ENCODE data around the gene MYH16. TPM values are rescaled to one million over a fixed set of nuclear protein-coding genes. Genes with fewer than 3 reads are reported as not detected.

Gene MYH16
- total RNA-seq, 1 experiment from 2014 or later, result 2.8 TPM

DNA sequence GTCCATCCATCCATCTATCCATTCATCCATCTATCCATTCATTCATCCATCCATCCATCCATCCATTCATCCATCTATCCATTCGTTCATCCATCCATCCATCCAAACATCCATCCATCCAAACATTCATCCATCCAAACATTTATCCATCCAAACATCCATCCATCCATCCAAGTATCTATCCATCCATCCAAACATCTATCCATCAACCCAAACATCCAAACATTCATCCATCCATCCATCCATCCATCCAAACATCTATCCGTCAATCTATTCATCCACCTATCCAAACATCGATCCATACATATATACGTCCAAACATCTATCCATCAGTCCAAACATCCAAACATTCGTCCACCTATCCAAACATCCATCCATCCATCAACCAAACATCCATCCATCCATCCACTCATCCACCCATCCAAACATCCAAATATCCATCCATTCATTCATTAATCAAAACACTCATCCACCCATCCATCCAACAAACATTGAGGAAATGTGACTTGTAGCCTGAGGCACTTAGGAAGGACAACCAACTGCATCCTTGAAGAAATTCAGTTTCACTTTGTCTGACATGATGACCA is 28.8 kb upstream of the MYH16 start:
- Histone ChIP-seq H3K9ac (ENCODE audit: low read length) (no peak overlapping the region), H3K4me1 (ENCODE audit: insufficient read depth, low read length) (peaks cover 16% of the 10 kb centered on the region), H3F3A (ENCODE audit: low read length, unreplicated experiment) (no peaks in the 10 kb centered on the region), H3K4me2 (ENCODE audit: low read length) (no peak overlapping the region), H3K4me3 (ENCODE audit: low read length) (no peak overlapping the region), H3K36me3 (ENCODE audit: low read depth, low read length) (no peaks in the 10 kb centered on the region), H3K79me2 (ENCODE audit: low read length) (no peaks in the 10 kb centered on the region), H3K27ac (ENCODE audit: low read length) (no peak overlapping the region), H3K9me2 (replicated peaks; ENCODE audit: low read length) (no peaks in the 10 kb centered on the region; the same call in 1 of the 2 replicates), H3K27me3 (ENCODE audit: low read length) (no peaks in the 10 kb centered on the region), H3K9me3 (ENCODE audit: low read length) (no peaks in the 10 kb centered on the region), H4K20me1 (ENCODE audit: low read length) (no peaks in the 10 kb centered on the region), H2AFZ (ENCODE audit: low read length) (no peak overlapping the region)
- BruUV-seq (replicated peaks), result no TSS peak
- intact Hi-C loops (cut with micrococcal nuclease), result no loop called here
- DNase-seq (no peak), ATAC-seq (no peak)
- CTCF ChIA-PET, result no interaction called here
- TF ChIP-seq EZH2phosphoT487 (IDR thresholded peaks at IDR 0.05; ENCODE audit: borderline replicate concordance, low read length) (no peak), EZH2 (IDR thresholded peaks at IDR 0.05; ENCODE audit: low read length, unreplicated experiment) (no peak), CTCF (conservative IDR thresholded peaks at IDR 0.05; ENCODE audit: low read depth, low read length) (no peak)
- POLR2A ChIA-PET (ENCODE audit: unreplicated experiment), result no interaction called here

GRCh38 chr7:99244939-99245338 is 27.7 kb upstream of the MYH16 start:
- Histone ChIP-seq H3F3A (ENCODE audit: low read length, unreplicated experiment) (no peaks in the 10 kb centered on the region), H3K4me3 (ENCODE audit: low read length) (no peak overlapping the region), H3K27me3 (ENCODE audit: low read length) (no peaks in the 10 kb centered on the region), H3K4me2 (ENCODE audit: low read length) (peak overlapping the region; percentile 51), H2AFZ (ENCODE audit: low read length) (0 out of 2 replicates have a peak overlapping the region, but pooled peaks have one; percentile 21), H3K36me3 (ENCODE audit: low read depth, low read length) (no peaks in the 10 kb centered on the region), H3K4me1 (ENCODE audit: insufficient read depth, low read length) (peaks cover 16% of the 10 kb centered on the region), H3K9me2 (replicated peaks; ENCODE audit: low read length) (no peaks in the 10 kb centered on the region; the same call in 1 of the 2 replicates), H3K79me2 (ENCODE audit: low read length) (no peaks in the 10 kb centered on the region), H4K20me1 (ENCODE audit: low read length) (no peaks in the 10 kb centered on the region), H3K27ac (ENCODE audit: low read length) (peak overlapping the region; percentile 58), H3K9ac (ENCODE audit: low read length) (no peak overlapping the region), H3K9me3 (ENCODE audit: low read length) (no peaks in the 10 kb centered on the region)
- BruUV-seq (replicated peaks), result no TSS peak
- intact Hi-C loops (cut with micrococcal nuclease), result no loop called here
- CTCF ChIA-PET, result interaction anchor here (0.7 kb wide), 1 partner anchor 69 kb away, joined by 3 read pairs; no protein-coding TSS in a partner anchor
- no peak for TF ChIP-seq CTCF (conservative IDR thresholded peaks at IDR 0.05; ENCODE audit: low read depth, low read length)
- peak; percentile 76 for DNase-seq
- ATAC-seq, result peak; percentile 97
- POLR2A ChIA-PET (ENCODE audit: unreplicated experiment), result no interaction called here

DNA sequence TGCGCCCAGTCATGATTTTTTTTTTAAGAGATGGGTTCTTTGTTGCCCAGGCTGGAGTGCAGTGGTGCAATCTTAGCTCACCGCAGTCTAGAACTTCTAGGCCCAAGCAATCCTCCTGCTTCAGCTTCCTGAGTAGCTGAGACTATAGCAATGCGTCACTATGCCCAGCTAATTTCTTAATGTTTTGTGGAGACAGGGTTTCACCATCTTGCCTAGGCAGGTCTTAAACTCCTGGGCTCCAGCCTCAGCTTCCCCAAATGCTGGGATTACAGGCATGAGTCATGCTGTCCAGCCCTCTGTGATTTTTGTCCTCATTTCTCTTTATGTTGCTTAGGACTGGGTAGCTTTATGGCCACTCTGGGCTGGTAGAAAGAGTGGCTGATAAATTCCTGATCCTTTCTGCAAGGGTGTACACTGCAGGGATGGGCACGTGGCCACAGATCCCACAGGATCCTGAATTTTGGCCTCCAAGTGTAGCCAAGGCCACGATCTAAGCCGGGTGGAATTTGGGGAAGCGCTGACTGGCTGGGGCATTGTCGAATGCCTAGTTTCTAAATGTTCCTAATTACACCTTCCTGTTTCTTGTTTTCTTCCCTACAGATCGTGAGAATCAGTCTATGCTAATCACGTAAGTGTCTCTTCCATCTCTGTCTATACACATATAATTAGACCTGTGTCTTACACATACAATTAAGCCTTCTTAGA is 24.1 kb upstream of the MYH16 start:
- H3K9me3 ChIP-seq (ENCODE audit: low read length), result no peaks in the 10 kb centered on the region
- no peaks in the 10 kb centered on the region for H4K20me1 ChIP-seq (ENCODE audit: low read length)
- ATAC-seq (no peak), DNase-seq (no peak)
- no peak overlapping the region for H3K27ac ChIP-seq (ENCODE audit: low read length)
- H3K36me3 ChIP-seq (ENCODE audit: low read depth, low read length), result no peaks in the 10 kb centered on the region
- no peaks in the 10 kb centered on the region for H3K79me2 ChIP-seq (ENCODE audit: low read length)
- TF ChIP-seq EZH2 (IDR thresholded peaks at IDR 0.05; ENCODE audit: low read length, unreplicated experiment) (no peak), CTCF (conservative IDR thresholded peaks at IDR 0.05; ENCODE audit: low read depth, low read length) (no peak), EZH2phosphoT487 (IDR thresholded peaks at IDR 0.05; ENCODE audit: borderline replicate concordance, low read length) (no peak)
- H3K4me1 ChIP-seq (ENCODE audit: insufficient read depth, low read length), result peaks cover 16% of the 10 kb centered on the region
- H3K4me3 ChIP-seq (ENCODE audit: low read length), result no peak overlapping the region
- no peaks in the 10 kb centered on the region for H3F3A ChIP-seq (ENCODE audit: low read length, unreplicated experiment)
- H3K27me3 ChIP-seq (ENCODE audit: low read length), result no peaks in the 10 kb centered on the region
- H3K4me2 ChIP-seq (ENCODE audit: low read length), result no peak overlapping the region
- ChIA-PET CTCF (no interaction called here), POLR2A (ENCODE audit: unreplicated experiment) (no interaction called here)
- BruUV-seq (replicated peaks), result no TSS peak
- no peak overlapping the region for H2AFZ ChIP-seq (ENCODE audit: low read length)
- no peaks in the 10 kb centered on the region for H3K9me2 ChIP-seq (replicated peaks; ENCODE audit: low read length)
- intact Hi-C loops (cut with micrococcal nuclease), result no loop called here
- H3K9ac ChIP-seq (ENCODE audit: low read length), result no peak overlapping the region
